Mesenteric fat pad (tissue), 1 donor: ENCODE data around the gene CCDC6. TPM values are rescaled to one million over a fixed set of nuclear protein-coding genes. Genes with fewer than 3 reads are reported as not detected.
"Not testable (repeated sequence)": the region's sequence is repeated elsewhere in the genome, so short reads cannot be mapped to it uniquely, and the experiment has no call there.

Source experiments
- DNase-seq: peaks from one replicate; pipeline ENCODE4 v3.0.0-alpha.2; 2020; ENCODE audit warnings: low spot score
- total RNA-seq: library from RNA; stranded (reverse); fragmentation: NEBNext Ultra II Directional; extraction: Animal tissue kit (Norgen Biotek cat#: 25700); gene quantifications from one replicate; pipeline ENCODE4 v1.2.1, GENCODE V29; 2021
- donor health status: DM: yes; HTN: yes; CAD: no.

Gene CCDC6
- total RNA-seq, 1 donor from 2014 or later: 31.2 TPM

DNA sequence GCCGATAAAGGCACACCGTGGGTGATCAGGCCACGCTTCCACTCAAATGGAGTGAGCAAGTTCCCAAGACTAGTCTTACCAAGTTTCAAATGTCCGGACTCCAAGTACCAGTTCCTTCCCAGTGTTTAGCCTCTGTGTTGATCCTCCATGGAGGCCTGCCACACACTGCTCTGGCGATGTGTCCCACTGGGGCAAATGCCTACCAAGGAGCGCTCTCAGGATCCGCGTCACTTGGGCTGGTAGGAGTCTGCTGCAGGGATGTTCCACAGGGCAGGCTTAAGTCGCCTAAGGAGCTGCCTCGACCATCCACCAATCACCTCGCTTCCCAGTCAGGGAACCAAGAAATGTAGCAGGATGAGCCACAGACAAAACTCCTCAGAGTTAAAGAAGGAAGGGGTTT is 135.7 kb downstream of the CCDC6 start:
- DNase-seq: no peak

GRCh38 chr10:59762505-59762904 is 143.9 kb downstream of the CCDC6 start:
- DNase-seq: no peak

DNA sequence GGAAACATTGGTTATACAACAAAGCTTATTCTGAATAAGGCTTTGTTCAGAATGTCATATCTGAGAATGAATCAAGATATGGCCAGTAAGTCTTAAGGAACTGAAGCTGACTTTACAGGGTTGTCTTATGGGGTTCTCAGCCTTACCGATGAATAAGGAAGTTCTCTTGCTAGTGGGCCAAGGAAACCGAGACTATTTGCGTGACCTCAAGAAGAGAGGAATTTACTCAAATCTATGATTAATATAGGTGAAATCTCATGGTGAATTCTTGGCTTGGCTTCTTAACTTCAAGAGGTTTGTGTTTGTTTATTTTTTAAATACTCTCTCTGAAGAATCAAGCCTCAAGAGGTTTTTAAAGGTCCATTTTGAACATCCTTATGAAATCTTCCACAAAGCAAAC is 148.4 kb downstream of the CCDC6 start:
- no peak for DNase-seq

- no peak for DNase-seq
These were observed 151.4 kb downstream of the CCDC6 start for GRCh38 chr10:59754951-59755350.

GRCh38 chr10:59753267-59753666 is 153.1 kb downstream of the CCDC6 start, which contains the start of gene MRLN:
MRLN (minus strand) TSS chr10:59753455.
- DNase-seq: no peak

GRCh38 chr10:59752278-59752940 is 153.9 kb downstream of the CCDC6 start:
- DNase-seq: no peak

GRCh38 chr10:59750155-59750945 is 156.0 kb downstream of the CCDC6 start:
- DNase-seq: no peak

DNA sequence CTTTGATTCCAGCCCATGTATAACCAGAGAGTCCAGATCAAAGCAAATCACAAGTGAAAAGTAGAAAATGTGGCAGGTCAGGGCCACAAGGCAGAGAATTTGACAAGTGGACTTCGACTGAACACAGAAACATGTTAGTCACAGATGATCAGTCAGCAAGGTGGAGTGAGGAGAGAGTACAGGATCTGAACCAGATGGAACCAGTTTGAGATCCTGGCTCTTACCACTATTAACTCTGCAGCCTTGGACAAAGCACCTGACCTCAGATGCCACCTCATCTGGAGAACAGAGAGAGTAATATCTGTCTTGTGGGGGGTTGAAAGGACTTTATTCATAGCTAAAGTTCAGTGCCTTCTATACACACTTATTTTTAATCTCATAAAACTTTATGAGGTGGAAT is 157.5 kb downstream of the CCDC6 start:
- DNase-seq: no peak

GRCh38 chr10:59745163-59745650 is 161.1 kb downstream of the CCDC6 start:
- no peak for DNase-seq

DNA sequence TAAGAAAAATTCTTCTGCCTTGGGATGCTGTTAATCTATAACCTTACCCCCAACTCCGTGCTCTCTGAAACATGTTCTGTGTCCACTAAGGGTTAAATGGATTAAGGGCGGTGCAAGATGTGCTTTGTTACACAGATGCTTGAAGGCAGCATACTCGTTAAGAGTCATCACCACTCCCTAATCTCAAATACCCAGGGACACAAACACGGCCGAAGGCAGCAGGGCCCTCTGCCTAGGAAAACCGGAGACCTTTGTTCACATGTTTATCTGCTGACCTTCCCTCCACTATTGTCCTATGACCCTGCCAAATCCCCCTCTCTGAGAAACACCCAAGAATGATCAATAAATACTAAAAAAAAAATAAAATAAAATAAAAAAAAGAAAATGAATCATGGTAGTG is 161.6 kb downstream of the CCDC6 start:
- not testable (repeated sequence) for DNase-seq

DNA sequence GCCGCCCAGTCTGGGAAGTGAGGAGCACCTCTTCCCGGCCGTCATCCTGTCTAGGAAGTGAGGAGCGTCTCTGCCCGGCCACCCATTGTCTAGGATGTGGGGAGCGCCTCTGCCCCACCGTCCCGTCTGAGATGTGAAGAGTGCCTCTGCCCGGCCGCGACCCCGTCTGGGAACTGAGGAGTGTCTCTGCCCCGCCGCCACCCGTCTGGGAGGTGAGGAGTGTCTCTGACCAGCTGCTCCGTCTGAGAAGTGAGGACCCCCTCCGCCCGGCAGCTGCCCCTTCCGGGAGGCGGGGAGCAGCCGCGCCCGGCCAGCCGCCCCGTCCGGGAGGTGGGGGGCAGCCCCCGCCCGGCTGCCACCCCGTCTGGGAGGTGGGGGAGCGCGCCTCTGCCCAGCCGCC is 162.2 kb downstream of the CCDC6 start:
- not testable (repeated sequence) for DNase-seq

- no peak for DNase-seq
These were observed 164.8 kb downstream of the CCDC6 start for GRCh38 chr10:59741583-59741982.

- no peak for DNase-seq
These were observed 165.3 kb downstream of the CCDC6 start for GRCh38 chr10:59741048-59741447.

Other genes with a start within 250 kb of the CCDC6 start
- 0.06 TPM for gene SLC16A9, start 196.7 kb downstream of the CCDC6 start, total RNA-seq
- not detected for gene MRLN, start 153.1 kb downstream of the CCDC6 start, total RNA-seq